Psoas muscle (tissue), 8 donors: ENCODE measurements around the gene PCBP3. TPM values are rescaled to one million over a fixed set of nuclear protein-coding genes. Genes with fewer than 3 reads are reported as not detected.

Experiments
- ATAC-seq, 4 donors: fragments of 200-7000 bp; cut with Tn5 transposase; one replicate each; pipeline ENCODE4 v1.9.1; 2020; ENCODE audit warnings: moderate library complexity in 3 of 4, mild to moderate bottlenecking in 2 of 4
- DNase-seq, 2 donors: peaks; one replicate each; pipeline ENCODE4 v3.0.0-alpha.2; 2020
- H3K27ac ChIP-seq: fragments of 200-600 bp; one replicate; pipeline ENCODE4 v1.8.0; 2022
- H3K27me3 ChIP-seq, 3 donors: fragments of 200-600 bp in 1 of 3; one replicate each; pipeline versions ENCODE4 v1.6.1 to v1.8.0; 2013 to 2022; ENCODE audit warnings: low read length in 2 of 3, mild to moderate bottlenecking in 2 of 3, moderate library complexity in 1 of 3; ENCODE audit not compliant: insufficient read depth in 3 of 3
- H3K36me3 ChIP-seq, 2 donors: fragments of 200-600 bp in 1 of 2; one replicate each; pipeline versions ENCODE4 v1.6.1 to v1.8.0; 2013 to 2022; ENCODE audit warnings: low read depth in 1 of 2, mild to moderate bottlenecking in 1 of 2, moderate library complexity in 1 of 2; ENCODE audit not compliant: insufficient read depth in 1 of 2
- H3K4me1 ChIP-seq: fragments of 200-600 bp; one replicate; pipeline ENCODE4 v1.8.0; 2022
- H3K4me3 ChIP-seq: fragments of 200-600 bp; one replicate; pipeline ENCODE4 v1.8.0; 2022; ENCODE audit warnings: mild to moderate bottlenecking
- H3K9me3 ChIP-seq: fragments of 200-600 bp; one replicate; pipeline ENCODE4 v1.8.0; 2022
- CTCF ChIP-seq: fragments of 200-600 bp; IDR thresholded peaks from one replicate; pipeline ENCODE4 v1.8.0; 2022; ENCODE audit warnings: antibody characterized with exemption
- WGBS, 3 donors: extraction: QIAGEN DNeasy Blood & Tissue Kit; methylation state at CpG; one replicate each; pipeline versions ENCODE4 v1.1.6 to v1.1.7; 2013; 5-methylcytosine and 5-hydroxymethylcytosine counted together
- intact Hi-C, 2 donors: fragments of 100-400 bp; cut with DNase I; formaldehyde crosslinking; loops; one replicate each; pipeline versions ENCODE4 v1.11.0 to v1.14.2; 2022
- polyA plus RNA-seq, 3 donors: library from polyadenylated mRNA; stranded (reverse); fragments of 200-250 nt; gene quantifications; one replicate each; pipeline ENCODE4 v1.2.3, GENCODE V29; 2013
- total RNA-seq, 4 donors: library from RNA; stranded (reverse); fragmentation: NEBNext Ultra II Directional in 2 of 4; extraction: Animal tissue kit (Norgen Biotek cat#: 25700) in 2 of 4; gene quantifications; one replicate each; pipeline versions ENCODE4 v1.2.1 to v1.2.4, GENCODE V29; 2021 to 2023
- donor health status: healthy with polysubstance abuse.
- donor health status: DM: no; HTN: no; CAD: no; lungs with moderate emphysema.
- donor health status: Bipolar disorder and iron deficiency.
- donor health status: healthy.
- donor health status: DM: yes; HTN: yes; CAD: no.
- donor health status: DM: no; HTN: no; CAD: no.
- donor health status: DM: no; HTN: no; CAD: no.
- donor health status: DM: yes; HTN: yes; CAD: no.

Gene PCBP3
- total and polyA plus RNA-seq, 7 donors: 0.10 to 0.91 (median 0.33) TPM; not detected in 1

DNA sequence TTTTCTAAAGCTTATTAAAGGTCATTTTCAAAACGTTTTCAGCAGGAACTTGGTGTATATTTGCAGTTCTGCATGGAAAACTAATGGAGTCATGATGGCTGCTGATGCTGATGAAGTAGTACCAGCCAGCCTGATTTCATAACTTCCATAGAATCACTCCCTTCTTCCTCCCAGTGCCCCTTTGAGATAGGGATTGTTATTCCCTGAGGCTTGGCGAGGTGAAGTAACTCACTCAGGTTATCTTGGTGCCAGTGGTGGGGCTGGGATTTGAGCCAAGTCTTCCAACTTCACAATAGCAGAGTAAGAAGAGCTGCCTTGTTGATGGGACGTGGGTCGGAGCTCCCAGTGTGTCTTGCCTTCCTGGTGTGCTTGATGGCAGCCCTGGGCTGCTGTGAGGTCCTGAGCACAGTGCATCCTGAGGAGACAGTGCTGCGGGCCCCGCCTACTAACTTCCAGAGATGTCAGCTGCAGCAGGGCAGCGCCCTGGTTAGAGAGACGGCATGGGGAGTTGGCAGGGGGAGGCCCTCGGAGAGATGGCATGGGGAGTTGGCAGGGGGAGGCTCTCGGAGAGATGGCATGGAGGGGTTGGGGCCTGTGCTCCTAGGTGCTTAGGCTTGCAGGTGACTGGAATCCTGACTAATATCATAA, 92.6 kb downstream of the PCBP3 start:
- intact Hi-C loops: no loop called here
- Histone ChIP-seq H3K36me3 (no peaks in the 10 kb centered on the region), H3K27me3 (peaks cover 0 to 2% (median 0%) of the 10 kb centered on the region in 3 donors), H3K4me3 (no peak overlapping the region), H3K27ac (no peak overlapping the region), H3K9me3 (no peaks in the 10 kb centered on the region), H3K4me1 (no peaks in the 10 kb centered on the region)
- TF ChIP-seq CTCF: no peak
- DNase-seq (no peak), ATAC-seq (no peak)
- WGBS, 3 donors: 46 to 51% (median 48%) methylated on average over 10 of the region's 10 CpGs

DNA sequence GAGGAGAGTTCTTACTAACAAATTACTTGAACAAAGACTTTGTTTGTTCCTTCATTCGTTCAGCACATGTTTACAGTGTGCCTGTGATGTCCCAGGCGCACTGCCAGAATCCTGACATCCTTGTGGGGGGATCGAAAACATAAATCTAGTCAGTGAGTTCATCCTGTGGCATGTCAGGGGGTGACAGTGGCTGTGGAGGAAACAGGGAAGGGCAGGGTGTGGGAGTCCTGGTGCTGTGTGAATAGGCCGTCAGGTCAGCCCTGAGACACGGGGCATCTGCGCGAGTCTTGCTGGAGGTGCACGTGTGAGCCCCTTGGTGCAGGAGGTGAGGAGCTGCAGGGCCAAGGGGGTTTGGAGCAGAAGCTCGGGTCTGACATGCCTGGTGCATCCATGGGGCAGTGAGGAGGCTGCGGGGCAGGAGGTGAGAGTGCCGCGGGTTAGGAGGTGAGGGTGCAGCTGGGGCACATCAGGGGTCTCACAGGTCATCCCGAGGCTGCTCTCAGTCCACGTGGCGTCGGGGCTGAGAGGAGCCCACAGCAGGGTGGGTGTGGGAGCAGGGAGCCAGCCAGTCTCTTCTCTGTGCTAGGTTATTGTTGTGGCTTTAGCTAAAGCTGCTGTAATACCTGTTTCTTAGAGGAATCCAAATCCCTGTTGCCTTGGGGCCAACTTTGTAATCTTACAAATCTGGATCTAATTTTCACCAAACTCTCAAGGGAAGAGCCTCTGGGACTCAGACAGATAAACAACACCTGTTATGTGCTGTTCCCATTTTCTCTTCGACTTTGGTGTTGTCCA, 93.4 kb downstream of the PCBP3 start:
- DNase-seq (no peak), ATAC-seq (no peak)
- no peak for TF ChIP-seq CTCF
- Histone ChIP-seq H3K27ac (no peak overlapping the region), H3K9me3 (no peaks in the 10 kb centered on the region), H3K4me3 (no peak overlapping the region), H3K4me1 (no peaks in the 10 kb centered on the region), H3K27me3 (peaks cover 0 to 2% (median 0%) of the 10 kb centered on the region in 3 donors), H3K36me3 (no peaks in the 10 kb centered on the region)
- 46 to 53% (median 48%) methylated on average over 17 of the region's 17 CpGs for WGBS, 3 donors
- intact Hi-C loops: no loop called here

- H3K9me3 ChIP-seq: no peaks in the 10 kb centered on the region
- H3K4me3 ChIP-seq: no peak overlapping the region
- WGBS, 3 donors: 64 to 77% (median 66%) methylated on average over 12 of the region's 12 CpGs
- intact Hi-C loops: no loop called here
- DNase-seq (no peak), ATAC-seq (no peak)
- no peak for TF ChIP-seq CTCF
- H3K36me3 ChIP-seq: no peaks in the 10 kb centered on the region
- H3K4me1 ChIP-seq: no peaks in the 10 kb centered on the region
- H3K27ac ChIP-seq: no peak overlapping the region
- peaks cover 0 to 2% (median 0%) of the 10 kb centered on the region in 3 donors for H3K27me3 ChIP-seq
These were observed 94.1 kb downstream of the PCBP3 start for GRCh38 chr21:45737485-45738166.

GRCh38 chr21:45739218-45740087, 95.9 kb downstream of the PCBP3 start:
- WGBS, 3 donors: 49 to 62% (median 60%) methylated on average over 5 of the region's 5 CpGs
- Histone ChIP-seq H3K36me3 (no peaks in the 10 kb centered on the region), H3K9me3 (no peaks in the 10 kb centered on the region), H3K4me3 (no peak overlapping the region), H3K27me3 (peaks cover 0 to 2% (median 0%) of the 10 kb centered on the region in 3 donors), H3K27ac (no peak overlapping the region), H3K4me1 (no peaks in the 10 kb centered on the region)
- no peak for TF ChIP-seq CTCF
- intact Hi-C loops: no loop called here
- DNase-seq: no peak
- ATAC-seq: no peak
